GM21825 (cell line): ENCODE data around the gene DCAF4.

Experiments
- ATAC-seq: cut with Tn5 transposase; IDR thresholded peaks from one replicate; pipeline ENCODE4 v1.9.1; 2021; ENCODE audit warnings: mild to moderate bottlenecking, moderate library complexity; ENCODE audit not compliant: unreplicated experiment

The DCAF4 gene

DNA sequence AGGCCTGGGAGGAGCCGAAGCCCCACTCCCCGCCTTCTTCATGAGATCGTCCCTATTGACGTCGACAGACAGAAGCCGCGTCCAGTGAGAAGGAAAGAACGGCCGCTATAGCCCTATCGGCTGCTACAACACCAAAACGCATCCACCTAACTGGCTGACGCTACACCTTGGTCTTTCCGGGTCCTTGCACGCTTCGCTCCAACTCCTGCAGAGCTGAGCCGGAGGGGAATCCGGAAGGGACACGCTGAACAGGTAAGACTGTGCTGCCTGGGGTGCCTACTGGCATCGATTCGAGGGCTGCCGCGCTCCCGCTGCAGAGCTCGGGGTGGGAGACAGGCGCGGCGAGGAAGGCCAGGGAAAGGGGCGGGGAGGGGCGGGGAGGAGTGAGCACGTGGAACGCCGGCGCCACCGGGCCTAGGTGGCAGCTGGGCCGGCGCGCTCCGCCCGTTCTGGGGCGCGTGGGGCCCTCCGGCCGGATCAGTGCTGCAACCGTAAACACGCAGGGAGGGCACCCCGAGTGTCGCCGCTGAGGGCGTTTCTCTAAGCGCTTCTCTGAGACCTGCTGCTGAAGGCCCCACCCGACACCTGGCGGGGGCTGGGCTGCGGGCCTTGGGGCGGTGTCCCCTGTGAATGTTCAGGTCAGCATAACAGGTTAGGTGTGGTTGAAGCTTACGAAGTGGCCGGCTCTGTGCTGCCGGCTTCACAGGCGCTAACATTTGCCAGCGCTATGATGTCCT is at the start of gene DCAF4:
Gene DCAF4, plus strand, starts transcription at position 173 of the 737 bp plus-strand sequence. CDS start 11,515 bp downstream, outside the sequence.
- peak; percentile 97 for ATAC-seq

DNA sequence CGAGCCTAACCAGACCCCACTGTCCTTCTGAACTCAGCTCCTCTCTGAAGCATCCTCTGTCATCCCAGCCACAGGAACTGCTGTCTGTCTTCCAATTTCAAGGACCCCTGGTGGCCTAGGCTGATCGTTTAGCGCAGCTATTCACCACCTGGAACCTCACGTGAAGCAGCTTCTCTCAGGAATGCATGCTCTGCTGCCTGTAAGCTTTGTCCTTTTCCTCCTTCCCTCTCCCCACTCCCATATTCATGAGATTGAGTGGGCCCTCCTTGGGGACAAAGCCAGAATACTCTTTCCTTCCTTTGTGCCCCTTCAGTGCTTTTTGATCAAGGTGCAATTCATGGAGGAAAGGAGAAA is 49.6 kb upstream of the DCAF4 start:
- ATAC-seq = no peak

DNA sequence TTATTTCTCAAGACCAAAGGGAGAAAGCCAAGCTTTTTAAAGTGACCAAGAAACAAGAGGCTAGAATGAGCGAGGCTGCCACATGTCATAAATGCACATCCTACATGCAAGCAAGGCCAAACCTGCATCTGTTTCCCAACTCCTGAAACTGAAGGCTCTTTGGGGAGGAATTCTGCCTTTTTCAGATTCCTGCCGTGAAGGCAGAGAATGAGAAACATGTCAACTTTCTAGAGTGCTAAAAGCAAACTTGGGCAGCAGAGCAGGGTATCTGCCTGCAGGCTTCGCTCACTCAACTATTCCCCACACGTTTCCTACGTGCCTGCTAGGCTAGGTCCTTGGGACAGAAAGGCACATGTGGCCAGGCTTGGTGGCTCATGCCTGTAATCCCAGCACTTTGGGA is 47.5 kb upstream of the DCAF4 start:
- ATAC-seq = no peak

DNA sequence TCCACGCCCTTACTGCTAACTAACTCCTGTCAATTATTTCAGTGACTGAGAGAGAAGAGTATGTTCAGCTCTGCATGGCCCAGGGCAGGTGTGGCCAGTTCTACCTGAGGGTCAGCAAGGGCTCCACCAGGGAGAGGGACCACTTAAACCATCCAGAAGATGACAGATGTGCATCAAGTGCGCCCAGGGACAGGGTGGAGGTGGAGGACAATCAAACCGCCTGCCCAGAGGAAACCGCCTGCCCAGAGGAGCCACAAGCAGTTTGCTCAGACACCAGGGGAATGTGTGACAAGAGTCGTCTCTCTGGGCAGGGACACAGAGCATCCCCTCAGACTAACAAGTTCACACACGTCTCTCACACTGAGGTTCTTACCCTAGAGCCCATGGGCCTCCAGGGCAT is 46.8 kb upstream of the DCAF4 start:
- no peak for ATAC-seq

DNA sequence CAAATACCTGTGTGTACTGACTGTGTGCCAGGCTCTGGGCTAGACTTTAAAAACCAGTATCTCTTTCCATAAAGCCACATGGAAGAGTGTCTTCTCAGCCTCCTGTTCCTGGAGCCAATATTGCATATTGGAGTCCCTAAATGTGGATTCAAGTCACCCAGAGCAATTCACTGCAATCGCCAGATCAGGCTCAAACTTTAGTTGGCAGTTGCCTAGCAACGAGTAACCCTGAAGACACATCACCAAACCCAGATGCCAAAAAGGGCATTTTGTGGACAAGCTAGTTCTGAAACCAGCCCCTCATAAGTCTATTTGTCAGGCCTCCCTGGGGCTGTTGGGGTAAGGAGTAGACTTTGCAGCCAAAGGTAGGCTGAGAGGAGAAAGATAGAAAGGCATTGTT is 46.1 kb upstream of the DCAF4 start:
- ATAC-seq = no peak

DNA sequence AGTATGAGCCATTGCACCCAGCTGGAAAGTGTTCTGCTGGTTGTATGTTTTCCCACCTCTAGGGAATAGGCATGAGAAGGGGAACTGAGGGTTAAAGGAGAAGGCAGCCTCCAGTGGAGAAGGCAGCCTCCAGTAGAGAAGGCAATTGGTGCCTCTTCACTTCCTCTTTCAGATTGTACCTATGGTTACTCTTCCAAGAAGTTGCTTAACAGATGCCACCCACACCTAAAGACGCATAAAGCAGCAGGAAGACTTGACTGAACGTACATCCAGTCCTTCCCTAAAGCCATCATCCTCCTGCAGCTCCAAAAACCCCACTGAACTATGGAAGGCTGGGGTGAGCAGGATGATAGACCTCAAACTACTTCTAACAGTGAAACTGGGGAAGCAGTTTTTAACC is 45.4 kb upstream of the DCAF4 start:
- ATAC-seq = no peak

DNA sequence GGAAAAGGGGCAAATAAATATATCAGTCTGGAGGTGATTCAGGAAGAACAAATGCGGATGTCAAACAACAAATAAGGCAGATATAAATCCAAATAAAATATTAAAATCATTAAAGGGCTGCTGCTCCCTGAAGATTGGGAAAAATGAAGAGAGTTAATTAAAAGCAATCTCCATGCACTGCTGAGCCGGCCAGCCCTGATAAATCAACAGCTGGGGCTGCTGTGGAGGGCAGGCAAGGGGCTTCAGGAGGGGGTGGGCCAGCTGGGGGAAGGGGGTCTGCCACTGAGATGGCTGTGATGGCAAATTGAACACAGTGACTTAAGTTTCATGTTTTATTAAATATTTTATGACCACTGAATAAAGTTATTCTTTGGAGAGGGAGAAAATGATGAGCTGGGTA is 44.7 kb upstream of the DCAF4 start:
- ATAC-seq = no peak

- ATAC-seq = no peak
These were observed 44.2 kb upstream of the DCAF4 start for GRCh38 chr14:72882047-72882446.

- no peak for ATAC-seq
These were observed 43.8 kb upstream of the DCAF4 start for GRCh38 chr14:72882463-72882862.

DNA sequence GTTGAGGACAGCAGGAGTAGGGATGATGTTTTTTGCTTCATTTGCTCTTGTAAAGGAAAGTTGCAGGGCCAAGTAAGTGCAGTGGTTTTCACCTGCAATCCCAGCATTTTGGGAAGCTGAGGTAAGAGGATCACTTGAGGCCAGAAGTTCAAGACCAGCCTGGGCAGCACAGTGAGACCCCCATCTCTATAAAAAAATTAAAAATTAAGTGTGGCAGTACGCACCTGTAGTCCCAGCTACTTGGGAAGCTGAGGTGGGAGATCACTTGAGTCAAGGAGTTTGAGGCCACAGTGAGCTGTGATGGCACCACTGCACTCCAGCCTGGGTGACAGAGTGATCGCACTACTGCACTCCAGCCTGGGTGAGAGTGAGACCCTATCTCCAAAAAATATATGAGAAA is 43.2 kb upstream of the DCAF4 start:
- ATAC-seq = no peak

DNA sequence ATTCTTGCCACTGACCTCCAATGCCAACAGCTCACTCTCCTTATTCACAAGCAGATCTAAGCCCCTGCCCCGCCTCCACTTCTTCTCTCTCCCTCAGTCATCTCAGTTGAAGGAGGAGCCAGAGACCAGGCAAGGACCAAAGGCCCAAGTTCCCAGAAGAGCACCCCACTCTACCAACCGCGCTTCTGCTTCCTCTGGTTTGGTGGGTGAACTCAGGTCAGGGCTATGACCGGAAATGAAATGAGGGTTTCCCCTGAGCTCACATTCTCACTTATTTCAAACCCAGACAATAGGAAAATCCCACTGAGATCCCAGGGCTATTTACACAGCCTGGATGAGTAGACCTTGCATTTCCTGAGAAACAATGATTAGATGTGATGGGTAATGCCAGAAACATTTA is 42.3 kb upstream of the DCAF4 start:
- no peak for ATAC-seq

DNA sequence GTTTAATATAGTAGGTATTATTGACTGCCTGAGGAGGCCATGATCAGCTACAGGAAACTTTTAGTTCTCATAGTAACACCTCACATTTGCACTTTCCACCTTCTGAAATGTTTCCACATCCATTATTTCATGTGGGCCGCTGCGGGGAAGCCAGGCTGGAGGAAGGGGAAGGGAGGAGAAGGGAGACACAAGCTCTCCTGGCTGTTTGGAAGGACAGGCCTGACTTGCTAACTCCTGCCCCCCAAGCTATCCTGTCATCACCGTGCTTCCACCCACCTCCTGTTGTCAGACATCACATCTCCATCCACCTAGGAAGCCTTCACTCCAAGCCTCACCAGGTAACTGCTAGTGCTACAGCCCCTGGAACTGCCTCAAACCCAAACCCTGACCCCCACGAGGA is 41.9 kb upstream of the DCAF4 start:
- no peak for ATAC-seq

DNA sequence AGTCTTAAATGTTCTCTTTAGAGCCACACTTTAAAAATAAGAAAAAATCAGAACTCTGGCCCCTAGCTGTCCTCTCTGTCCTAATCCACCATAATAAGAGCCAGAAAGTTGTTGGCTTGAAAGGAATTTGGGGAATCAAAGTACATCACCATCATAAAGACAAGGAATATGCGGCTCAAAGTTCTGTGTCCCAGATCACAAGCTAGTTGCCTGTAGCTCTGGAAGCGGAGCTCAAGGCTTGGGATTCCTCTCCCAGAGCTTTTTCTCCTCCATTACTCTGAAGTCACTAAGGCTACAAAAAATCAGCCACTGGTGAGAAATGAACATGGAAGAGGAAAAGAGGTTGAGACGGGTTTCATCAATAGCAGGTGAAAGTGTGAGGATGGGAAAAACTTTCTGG is 38.8 kb upstream of the DCAF4 start:
- no peak for ATAC-seq

DNA sequence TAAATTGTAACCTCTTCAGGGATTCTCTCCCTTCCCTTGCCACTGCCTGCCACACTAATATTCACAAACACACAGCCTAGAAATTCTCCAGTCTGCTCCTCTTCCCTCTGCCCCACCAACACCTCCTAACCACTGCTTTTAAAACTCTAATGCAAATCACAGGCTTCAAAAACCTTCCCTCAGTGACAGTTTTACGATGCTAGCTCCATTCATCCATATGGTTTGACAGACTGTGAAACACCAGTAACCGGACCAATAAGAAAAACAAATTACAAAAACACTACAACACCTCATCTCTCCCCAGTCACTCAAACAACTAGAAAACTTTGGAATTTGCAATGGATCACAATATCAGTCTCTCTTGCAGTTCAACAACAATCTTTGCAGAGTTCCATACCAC is 38.1 kb upstream of the DCAF4 start:
- no peak for ATAC-seq

- ATAC-seq = no peak
These were observed 37.5 kb upstream of the DCAF4 start for GRCh38 chr14:72888636-72889201.

- ATAC-seq = no peak
These were observed 36.9 kb upstream of the DCAF4 start for GRCh38 chr14:72889366-72889765.

- no peak for ATAC-seq
These were observed 34.6 kb upstream of the DCAF4 start for GRCh38 chr14:72891666-72892102.

DNA sequence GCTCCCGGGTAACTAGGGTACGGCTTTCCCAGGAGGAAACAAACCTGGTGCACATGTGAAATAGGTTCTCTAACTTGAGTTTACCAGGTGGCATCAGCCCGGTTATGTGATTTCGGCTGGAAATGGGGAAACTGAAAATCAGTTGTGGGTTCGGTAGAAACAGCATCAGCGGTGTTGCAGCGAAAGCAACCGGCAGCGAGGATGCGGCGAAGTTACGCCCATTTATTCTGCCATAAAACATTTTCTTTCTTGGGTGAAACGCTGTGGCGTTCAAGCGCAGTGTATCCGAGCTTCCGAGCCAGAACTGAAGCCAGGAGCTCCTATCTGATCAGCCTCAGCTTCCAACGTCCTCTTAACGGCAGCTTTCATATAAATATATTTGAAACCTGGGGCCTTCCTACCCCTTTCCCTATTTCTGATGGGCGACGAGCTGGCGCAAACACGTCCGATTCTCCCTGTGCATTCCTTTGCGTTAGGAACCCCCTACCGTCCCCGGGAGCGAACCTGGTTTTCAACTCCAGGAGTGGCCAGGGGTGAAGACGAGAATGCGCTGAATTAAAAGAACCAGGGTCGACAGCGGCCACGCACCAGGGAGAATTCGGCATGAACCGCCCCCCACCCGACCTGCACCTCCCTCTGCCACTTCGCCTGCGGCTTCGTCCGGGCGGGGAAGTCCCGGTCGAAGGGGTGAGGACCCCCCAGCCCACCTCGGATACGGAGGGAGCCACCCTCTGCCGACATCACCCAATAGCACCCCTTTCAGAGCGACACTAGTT is 34.0 kb upstream of the DCAF4 start:
- no peak for ATAC-seq

DNA sequence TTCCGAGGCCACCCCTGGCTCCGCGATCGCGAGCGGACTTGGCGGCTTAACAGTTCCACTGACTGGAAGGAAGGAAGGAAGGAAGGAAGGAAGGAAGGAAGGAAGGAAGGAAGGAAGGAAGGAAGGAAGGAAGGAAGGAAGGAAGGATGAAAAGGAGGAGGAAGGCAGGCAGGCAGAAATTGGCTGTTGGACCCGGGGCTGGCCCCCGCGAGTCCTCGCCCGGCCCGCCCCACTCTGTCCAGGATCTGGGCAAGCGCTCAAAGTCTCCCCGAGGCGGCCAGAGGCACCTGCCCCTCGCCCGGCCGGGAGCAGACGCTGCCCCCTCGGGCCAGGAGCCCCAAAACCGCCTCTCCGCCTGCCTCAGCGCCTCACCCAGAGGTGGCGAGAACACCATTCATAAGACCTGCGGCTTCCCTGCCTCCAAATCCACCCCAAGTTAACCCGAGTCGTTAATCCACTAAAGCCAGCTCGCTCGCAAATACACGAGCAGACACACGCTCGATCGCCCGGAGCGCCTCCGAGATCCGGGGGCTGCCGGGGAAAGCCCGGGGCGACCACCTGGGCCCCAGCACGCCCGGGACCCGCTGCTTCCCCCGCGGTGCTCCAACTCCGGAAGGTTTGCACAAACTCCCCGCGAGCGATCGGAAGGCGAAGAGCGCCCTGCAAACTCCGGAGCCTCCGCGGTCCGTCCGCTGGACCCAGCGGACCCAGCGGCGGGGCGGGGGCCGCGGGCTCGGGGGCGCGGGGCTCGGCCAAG is 33.2 kb upstream of the DCAF4 start:
- peak; percentile 14 for ATAC-seq

GRCh38 chr14:72893636-72894322 is 32.5 kb upstream of the DCAF4 start, which contains the start of gene DPF3:
Gene DPF3, minus strand, starts transcription at chr14:72894101. Its CDS starts 13 bp downstream, at chr14:72894088.
- ATAC-seq = peak; percentile 97

- ATAC-seq = no peak
These were observed 32.0 kb upstream of the DCAF4 start for GRCh38 chr14:72894323-72894622.
